ENCODE data around the gene ADAM22. TPM values are rescaled to one million over a fixed set of nuclear protein-coding genes. Genes with fewer than 3 reads are reported as not detected.

ADAM22 gene
- total and polyA plus RNA-seq, 9 donors, result 1.0 to 18.0 (median 5.5) TPM

DNA sequence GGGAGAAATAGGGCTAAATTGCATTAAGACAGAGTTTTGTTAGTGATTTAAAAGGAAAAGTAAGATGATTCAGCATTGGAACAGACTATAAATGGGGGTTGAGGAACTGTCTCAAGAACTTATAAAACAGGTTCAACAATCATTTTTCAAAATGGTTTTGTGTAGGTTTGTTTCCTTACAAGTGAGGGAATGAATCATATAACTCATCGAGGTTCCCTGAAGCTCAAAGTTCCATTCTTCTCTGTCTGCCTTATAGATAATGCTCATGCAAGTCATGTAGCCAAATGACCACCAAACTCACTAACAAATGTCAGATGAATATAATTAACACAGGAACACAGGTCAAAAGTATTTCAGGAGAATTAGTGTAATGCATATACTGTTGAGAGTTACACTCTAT, 27.7 kb downstream of the ADAM22 start:
- Histone ChIP-seq H3K27ac (no peak overlapping the region), H3K4me1 (ENCODE audit: insufficient read depth) (no peaks in the 10 kb centered on the region), H3K27me3 (no peaks in the 10 kb centered on the region), H3K36me3 (no peaks in the 10 kb centered on the region), H3K9me3 (no peaks in the 10 kb centered on the region), H3K4me3 (no peak overlapping the region)
- no peak for TF ChIP-seq EP300 (IDR thresholded peaks at IDR 0.05)
- TF ChIP-seq POLR2A (IDR thresholded peaks at IDR 0.05), result no peak
- TF ChIP-seq, protein P1, sequence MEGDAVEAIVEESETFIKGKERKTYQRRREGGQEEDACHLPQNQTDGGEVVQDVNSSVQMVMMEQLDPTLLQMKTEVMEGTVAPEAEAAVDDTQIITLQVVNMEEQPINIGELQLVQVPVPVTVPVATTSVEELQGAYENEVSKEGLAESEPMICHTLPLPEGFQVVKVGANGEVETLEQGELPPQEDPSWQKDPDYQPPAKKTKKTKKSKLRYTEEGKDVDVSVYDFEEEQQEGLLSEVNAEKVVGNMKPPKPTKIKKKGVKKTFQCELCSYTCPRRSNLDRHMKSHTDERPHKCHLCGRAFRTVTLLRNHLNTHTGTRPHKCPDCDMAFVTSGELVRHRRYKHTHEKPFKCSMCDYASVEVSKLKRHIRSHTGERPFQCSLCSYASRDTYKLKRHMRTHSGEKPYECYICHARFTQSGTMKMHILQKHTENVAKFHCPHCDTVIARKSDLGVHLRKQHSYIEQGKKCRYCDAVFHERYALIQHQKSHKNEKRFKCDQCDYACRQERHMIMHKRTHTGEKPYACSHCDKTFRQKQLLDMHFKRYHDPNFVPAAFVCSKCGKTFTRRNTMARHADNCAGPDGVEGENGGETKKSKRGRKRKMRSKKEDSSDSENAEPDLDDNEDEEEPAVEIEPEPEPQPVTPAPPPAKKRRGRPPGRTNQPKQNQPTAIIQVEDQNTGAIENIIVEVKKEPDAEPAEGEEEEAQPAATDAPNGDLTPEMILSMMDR (IDR thresholded peaks at IDR 0.05), result no peak
- intact Hi-C loops (cut with DNase I), result no loop called here
- no peak for DNase-seq
- WGBS, 3 donors, result 78 to 86% (median 79%) methylated on average over 1 of the region's 1 CpG

DNA sequence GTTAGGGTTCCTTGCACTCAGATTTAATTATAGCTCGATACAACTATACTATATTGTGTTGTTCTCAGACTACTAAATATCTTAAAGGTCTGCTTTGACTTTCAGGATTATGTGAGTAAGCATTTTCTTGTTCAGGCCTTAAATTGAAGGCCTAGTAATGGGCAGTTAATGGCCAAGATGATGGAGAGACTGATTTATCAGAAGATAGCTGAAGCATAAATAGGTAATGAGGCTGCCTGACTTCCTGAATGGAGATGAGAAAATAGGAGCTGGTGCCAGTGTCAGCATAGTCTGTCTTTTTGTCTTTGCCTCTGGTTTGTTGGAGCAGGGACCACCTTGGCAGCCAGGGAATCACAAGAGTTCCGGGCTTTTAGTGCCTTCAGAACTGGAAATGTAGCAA, 32.2 kb downstream of the ADAM22 start:
- intact Hi-C loops (cut with DNase I), result no loop called here
- TF ChIP-seq EP300 (IDR thresholded peaks at IDR 0.05), result no peak
- TF ChIP-seq POLR2A (IDR thresholded peaks at IDR 0.05), result no peak
- TF ChIP-seq, protein P1 (IDR thresholded peaks at IDR 0.05), result no peak

DNA sequence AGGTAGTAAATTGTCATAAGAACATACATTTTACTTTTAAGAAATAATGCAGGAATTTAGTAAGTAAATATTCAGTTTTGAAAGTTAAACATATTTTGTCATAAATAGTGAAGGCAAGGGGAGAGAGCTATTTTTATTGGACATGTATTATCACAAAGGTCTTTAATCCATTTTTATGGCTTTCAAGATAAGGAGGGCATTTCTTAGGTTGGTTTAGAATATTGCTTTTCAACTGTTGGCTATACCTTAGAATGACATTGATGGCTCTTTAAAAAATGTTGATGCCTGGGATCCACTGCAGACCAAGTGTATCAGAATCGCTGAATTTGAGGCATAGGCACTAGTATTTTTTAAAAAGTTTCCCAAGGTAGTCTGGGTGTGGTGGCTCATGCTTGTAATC, 34.0 kb downstream of the ADAM22 start:
- intact Hi-C loops (cut with DNase I), result no loop called here
- Histone ChIP-seq H3K36me3 (no peaks in the 10 kb centered on the region), H3K4me3 (no peak overlapping the region), H3K27me3 (no peaks in the 10 kb centered on the region), H3K4me1 (ENCODE audit: insufficient read depth) (no peaks in the 10 kb centered on the region), H3K27ac (no peak overlapping the region), H3K9me3 (no peaks in the 10 kb centered on the region)
- 95 to 100% (median 95%) methylated on average over 1 of the region's 1 CpG for WGBS, 3 donors
- DNase-seq, result no peak
- TF ChIP-seq EP300 (IDR thresholded peaks at IDR 0.05) (no peak), POLR2A (IDR thresholded peaks at IDR 0.05) (no peak)
- TF ChIP-seq, protein P1 (IDR thresholded peaks at IDR 0.05), result no peak

More for the DNA sequence above, 32.2 kb downstream of the ADAM22 start:
- no peak overlapping the region for H3K27ac ChIP-seq
- no peaks in the 10 kb centered on the region for H3K36me3 ChIP-seq
- H3K4me1 ChIP-seq (ENCODE audit: insufficient read depth), result no peaks in the 10 kb centered on the region
- H3K9me3 ChIP-seq, result no peaks in the 10 kb centered on the region
- no peak for DNase-seq
- H3K27me3 ChIP-seq, result no peaks in the 10 kb centered on the region
- 87 to 97% (median 95%) methylated on average over 2 of the region's 2 CpGs for WGBS, 3 donors
- no peak overlapping the region for H3K4me3 ChIP-seq

DNA sequence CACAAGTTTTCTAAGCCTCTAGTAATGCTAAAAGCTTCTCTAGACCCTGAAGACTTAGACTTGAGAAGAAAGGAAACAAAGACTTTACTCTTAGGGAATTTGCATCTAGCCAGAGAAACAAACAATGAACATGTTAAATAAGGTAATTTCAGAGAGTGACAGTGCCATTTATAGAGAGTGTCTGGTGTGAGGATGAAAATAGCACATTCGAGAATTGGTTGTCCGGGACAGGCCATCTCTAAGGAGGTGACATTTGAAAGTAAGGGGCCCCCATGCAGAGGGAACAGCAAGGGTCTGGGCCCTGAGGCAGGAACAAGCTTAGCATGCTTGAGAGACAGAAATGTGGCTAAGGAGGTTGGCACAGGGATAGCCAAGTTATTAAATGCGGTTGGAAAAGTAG, 48.1 kb downstream of the ADAM22 start:
- no peaks in the 10 kb centered on the region for H3K4me1 ChIP-seq (ENCODE audit: insufficient read depth)
- H3K27ac ChIP-seq, result no peak overlapping the region
- no peak overlapping the region for H3K4me3 ChIP-seq
- no peaks in the 10 kb centered on the region for H3K9me3 ChIP-seq
- no peak for DNase-seq
- no peaks in the 10 kb centered on the region for H3K36me3 ChIP-seq
- 96 to 98% (median 97%) methylated on average over 3 of the region's 3 CpGs for WGBS, 3 donors
- intact Hi-C loops (cut with DNase I), result no loop called here
- TF ChIP-seq POLR2A (IDR thresholded peaks at IDR 0.05), result no peak
- TF ChIP-seq, protein P1 (IDR thresholded peaks at IDR 0.05), result no peak
- no peak for TF ChIP-seq EP300 (IDR thresholded peaks at IDR 0.05)
- H3K27me3 ChIP-seq, result no peaks in the 10 kb centered on the region

Measured in ovary (tissue), 9 donors.